Measurements from ENCODE around the gene FAN1. TPM values are rescaled to one million over a fixed set of nuclear protein-coding genes. Genes with fewer than 3 reads are reported as not detected.

Gene FAN1
- total and polyA plus RNA-seq, 2 of the 13 experiments (the other 11 are each of a cell fraction or from before 2014, with no cell fraction given) = 10.8 to 20.1 TPM

DNA sequence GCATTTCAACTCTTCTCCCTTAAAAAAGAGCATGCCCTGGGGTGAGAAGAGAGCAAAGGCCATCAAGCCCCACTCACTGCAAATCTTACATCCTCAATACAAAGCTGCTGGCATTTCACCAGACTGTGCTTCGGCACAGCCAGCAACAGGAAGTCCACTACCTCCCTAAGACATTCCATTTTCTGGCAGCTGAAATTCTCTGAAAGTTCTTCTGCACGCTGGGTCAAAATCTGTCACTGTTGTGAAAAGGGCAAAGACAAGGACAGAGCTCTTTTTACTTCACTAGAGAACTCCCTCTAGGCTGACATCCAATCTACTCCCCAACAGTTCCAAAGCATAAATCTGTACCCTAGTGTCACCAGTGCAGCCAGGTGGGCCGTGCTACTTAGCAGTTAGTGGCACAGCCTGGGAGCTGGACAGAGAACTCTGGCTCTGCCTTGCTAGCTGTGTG is 81.4 kb downstream of the FAN1 start:
- in situ Hi-C loops (cut with HindIII; ENCODE audit: extremely low pct_ligation_motif_present, low pct_unique_long_range_greater_than_20kb) (loop anchor here (25.0 kb wide), 1 partner anchor 152 kb away; no protein-coding TSS in a partner anchor), intact Hi-C loops (cut with micrococcal nuclease; ENCODE audit: unreplicated experiment) (no loop called here)
- ChIA-PET POLR2A (no interaction called here), CTCF (ENCODE audit: low intra/inter-chr PET ratio, low total read pairs) (no interaction called here)
- H2AFZ ChIP-seq (ENCODE audit: low read length) = no peak overlapping the region
- no peak overlapping the region for H3K4me3 ChIP-seq (replicated peaks in 1 of 3; ENCODE audit: insufficient read depth in 1 of 3, low read depth in 2 of 3, low read length in 3 of 3)
- peaks cover 52% of the 10 kb centered on the region for H3K79me2 ChIP-seq (ENCODE audit: insufficient read depth, low read length)
- no peak overlapping the region for H3K27ac ChIP-seq (ENCODE audit: extremely low read length, insufficient read depth, low read length)
- BruUV-seq (replicated peaks) = no TSS peak
- FAIRE-seq (no peak), ATAC-seq (no peak), DNase-seq (ENCODE audit: low spot score) (no peak)
- peaks cover 55% of the 10 kb centered on the region for H3K4me1 ChIP-seq (ENCODE audit: insufficient read depth, low read length)
- H3K9me3 ChIP-seq (ENCODE audit: low read length) = no peaks in the 10 kb centered on the region
- peaks cover 13 to 35% of the 10 kb centered on the region in 2 experiments for H3K36me3 ChIP-seq (replicated peaks in 1 of 2; ENCODE audit: control insufficient read depth in 1 of 2, insufficient read depth in 2 of 2, low read length in 2 of 2)
- no peaks in the 10 kb centered on the region for H3K27me3 ChIP-seq (ENCODE audit: control insufficient read depth in 1 of 2, insufficient read depth in 2 of 2, low read length in 2 of 2)
- 93% methylated on average over 3 of the region's 3 CpGs for whole genome bisulfite sequencing (ENCODE audit: low lambda C conversion rate)
- no peak overlapping the region for H3K4me2 ChIP-seq (ENCODE audit: low read depth, low read length)
- no peaks in the 10 kb centered on the region; the same call in 1 of the 2 replicates for H4K20me1 ChIP-seq (ENCODE audit: insufficient read depth, low read length)
- H3K9ac ChIP-seq (ENCODE audit: insufficient read depth, low read depth, low read length) = no peak overlapping the region
- no peak for TF ChIP-seq ZNF180 (CRISPR knock-in tag; IDR thresholded peaks at IDR 0.05; ENCODE audit: borderline replicate concordance, low read depth)
- no peak for TF ChIP-seq ZMYM3 (CRISPR knock-in tag; IDR thresholded peaks at IDR 0.05)
- no peak for TF ChIP-seq ZNF609 (CRISPR knock-in tag; IDR thresholded peaks at IDR 0.05; ENCODE audit: borderline replicate concordance)
- TF ChIP-seq, protein P1, sequence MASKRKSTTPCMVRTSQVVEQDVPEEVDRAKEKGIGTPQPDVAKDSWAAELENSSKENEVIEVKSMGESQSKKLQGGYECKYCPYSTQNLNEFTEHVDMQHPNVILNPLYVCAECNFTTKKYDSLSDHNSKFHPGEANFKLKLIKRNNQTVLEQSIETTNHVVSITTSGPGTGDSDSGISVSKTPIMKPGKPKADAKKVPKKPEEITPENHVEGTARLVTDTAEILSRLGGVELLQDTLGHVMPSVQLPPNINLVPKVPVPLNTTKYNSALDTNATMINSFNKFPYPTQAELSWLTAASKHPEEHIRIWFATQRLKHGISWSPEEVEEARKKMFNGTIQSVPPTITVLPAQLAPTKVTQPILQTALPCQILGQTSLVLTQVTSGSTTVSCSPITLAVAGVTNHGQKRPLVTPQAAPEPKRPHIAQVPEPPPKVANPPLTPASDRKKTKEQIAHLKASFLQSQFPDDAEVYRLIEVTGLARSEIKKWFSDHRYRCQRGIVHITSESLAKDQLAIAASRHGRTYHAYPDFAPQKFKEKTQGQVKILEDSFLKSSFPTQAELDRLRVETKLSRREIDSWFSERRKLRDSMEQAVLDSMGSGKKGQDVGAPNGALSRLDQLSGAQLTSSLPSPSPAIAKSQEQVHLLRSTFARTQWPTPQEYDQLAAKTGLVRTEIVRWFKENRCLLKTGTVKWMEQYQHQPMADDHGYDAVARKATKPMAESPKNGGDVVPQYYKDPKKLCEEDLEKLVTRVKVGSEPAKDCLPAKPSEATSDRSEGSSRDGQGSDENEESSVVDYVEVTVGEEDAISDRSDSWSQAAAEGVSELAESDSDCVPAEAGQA (IDR thresholded peaks at IDR 0.05; ENCODE audit: low read depth) = no peak
- TF ChIP-seq, protein P1 (CRISPR knock-in tag; IDR thresholded peaks at IDR 0.05; ENCODE audit: borderline replicate concordance) = no peak
- no peak for TF ChIP-seq PHF20 (CRISPR knock-in tag; IDR thresholded peaks at IDR 0.05)
- no peak for TF ChIP-seq FOSL1 (CRISPR knock-in tag; IDR thresholded peaks at IDR 0.05; ENCODE audit: borderline replicate concordance)
- TF ChIP-seq GLI4 (CRISPR knock-in tag; IDR thresholded peaks at IDR 0.05; ENCODE audit: borderline replicate concordance) = no peak
- TF ChIP-seq RBFOX2 (IDR thresholded peaks at IDR 0.05; ENCODE audit: low read depth, low read length) = no peak
- TF ChIP-seq NR2F6 (IDR thresholded peaks at IDR 0.05) = no peak
- no peak for TF ChIP-seq NR2F6 (CRISPR knock-in tag; IDR thresholded peaks at IDR 0.05)
- TF ChIP-seq TFAP4 (IDR thresholded peaks at IDR 0.05; ENCODE audit: borderline replicate concordance, low read depth) = no peak
- TF ChIP-seq ZNF761 (CRISPR knock-in tag; conservative IDR thresholded peaks at IDR 0.05) = no peak
- TF ChIP-seq ZNF530 (CRISPR knock-in tag; IDR thresholded peaks at IDR 0.05; ENCODE audit: low read depth) = no peak
